GM21528 (cell line): Measurements from ENCODE around the gene STXBP2.

Experiments used
- ATAC-seq: cut with Tn5 transposase; IDR thresholded peaks from one replicate; pipeline ENCODE4 v1.9.1; 2021; ENCODE audit warnings: mild to moderate bottlenecking, moderate library complexity; ENCODE audit not compliant: unreplicated experiment, low FRiP score

STXBP2 gene

DNA sequence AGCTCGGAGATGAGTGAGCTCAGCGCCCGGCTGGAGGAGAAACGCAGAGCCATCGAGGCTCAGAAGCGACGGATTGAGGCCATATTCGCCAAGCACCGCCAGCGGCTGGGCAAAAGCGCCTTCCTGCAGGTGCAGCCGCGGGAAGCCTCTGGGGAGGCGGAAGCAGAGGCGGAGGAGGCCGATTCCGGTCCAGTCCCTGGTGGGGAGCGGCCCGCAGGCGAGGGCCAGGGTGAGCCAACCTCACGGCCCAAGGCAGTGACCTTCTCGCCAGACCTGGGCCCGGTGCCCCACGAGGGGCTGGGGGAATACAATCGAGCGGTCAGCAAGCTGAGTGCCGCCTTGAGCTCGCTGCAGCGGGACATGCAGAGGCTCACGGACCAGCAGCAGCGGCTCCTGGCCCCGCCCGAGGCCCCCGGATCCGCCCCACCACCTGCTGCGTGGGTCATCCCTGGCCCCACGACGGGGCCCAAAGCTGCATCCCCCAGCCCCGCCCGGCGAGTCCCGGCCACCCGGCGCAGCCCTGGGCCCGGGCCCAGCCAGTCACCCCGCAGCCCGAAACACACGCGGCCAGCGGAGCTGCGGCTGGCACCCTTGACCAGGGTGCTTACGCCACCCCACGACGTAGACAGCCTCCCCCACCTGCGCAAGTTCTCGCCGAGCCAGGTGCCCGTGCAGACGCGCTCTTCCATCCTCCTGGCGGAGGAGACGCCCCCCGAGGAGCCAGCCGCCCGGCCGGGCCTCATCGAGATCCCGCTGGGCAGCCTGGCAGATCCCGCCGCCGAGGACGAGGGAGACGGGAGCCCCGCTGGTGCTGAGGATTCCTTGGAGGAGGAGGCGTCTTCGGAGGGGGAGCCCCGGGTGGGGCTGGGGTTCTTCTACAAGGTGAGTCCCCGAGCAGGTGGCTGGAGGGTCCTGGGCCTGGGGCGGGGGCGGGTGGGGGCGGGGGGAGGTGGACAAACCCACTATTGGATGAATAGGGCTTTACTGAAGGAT, 24.3 kb upstream of the STXBP2 start:
- ATAC-seq, result no peak

DNA sequence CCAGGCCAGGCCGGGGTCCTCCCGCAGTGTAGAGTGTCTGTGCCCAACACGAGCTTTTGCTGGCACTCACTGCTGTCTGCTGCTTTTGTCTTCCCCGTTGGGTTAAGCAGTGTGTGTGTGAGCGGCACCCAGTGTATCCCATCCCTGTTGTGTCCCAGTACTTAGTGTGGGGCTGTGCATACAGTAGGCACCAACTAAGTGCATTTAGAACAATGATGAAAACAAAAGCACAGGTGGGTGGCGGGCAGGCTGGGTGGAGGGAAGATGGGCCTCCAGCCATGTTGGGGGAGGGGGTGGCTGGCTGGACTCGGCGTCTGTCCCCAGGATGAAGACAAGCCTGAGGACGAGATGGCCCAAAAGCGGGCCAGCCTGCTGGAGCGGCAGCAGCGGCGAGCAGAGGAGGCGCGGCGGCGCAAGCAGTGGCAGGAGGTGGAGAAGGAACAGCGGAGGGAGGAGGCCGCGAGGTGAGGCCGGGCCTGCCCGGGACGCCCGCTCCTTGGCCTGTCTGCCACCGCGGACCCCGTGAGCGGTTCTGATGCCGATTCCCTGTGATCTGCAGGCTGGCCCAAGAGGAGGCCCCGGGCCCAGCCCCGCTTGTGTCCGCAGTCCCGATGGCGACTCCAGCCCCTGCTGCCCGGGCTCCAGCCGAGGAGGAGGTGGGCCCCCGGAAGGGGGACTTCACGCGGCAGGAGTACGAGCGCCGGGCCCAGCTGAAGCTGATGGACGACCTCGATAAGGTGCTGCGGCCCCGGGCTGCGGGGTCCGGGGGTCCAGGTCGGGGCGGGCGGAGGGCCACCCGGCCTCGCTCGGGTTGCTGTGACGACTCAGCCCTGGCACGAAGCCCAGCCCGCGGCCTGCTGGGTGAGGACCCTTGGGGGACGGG, 21.8 kb upstream of the STXBP2 start:
- ATAC-seq, result no peak

DNA sequence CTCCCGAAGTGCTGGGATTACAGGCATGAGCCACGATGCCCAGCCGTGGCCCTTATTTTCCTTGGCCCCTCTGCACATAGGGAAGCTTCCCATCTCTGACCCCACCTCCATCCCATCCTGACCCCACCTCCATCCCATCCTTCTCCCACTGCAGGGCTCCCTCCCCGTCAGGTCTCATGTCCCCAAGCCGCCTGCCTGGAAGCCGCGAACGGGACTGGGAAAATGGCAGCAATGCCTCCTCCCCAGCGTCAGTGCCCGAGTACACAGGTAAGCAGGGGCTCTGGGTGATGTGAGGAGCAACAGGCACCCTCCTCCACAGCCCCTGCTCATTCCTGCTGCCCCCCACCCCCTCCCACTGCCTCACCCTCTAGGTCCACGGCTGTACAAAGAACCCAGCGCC, 19.7 kb upstream of the STXBP2 start:
- ATAC-seq, result no peak

DNA sequence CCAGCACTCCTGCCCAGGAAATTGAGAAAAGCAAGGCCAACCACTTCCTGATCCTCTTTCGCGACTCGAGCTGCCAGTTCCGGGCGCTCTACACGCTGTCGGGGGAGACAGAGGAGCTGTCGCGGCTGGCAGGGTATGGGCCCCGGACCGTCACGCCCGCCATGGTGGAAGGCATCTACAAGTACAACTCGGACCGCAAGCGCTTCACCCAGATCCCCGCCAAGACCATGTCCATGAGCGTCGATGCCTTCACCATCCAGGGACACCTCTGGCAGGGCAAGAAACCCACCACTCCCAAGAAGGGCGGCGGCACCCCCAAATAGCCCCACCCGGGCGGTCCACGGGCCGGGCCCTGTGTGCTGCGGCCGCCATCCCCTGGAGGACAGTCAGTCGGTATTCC, 19.2 kb upstream of the STXBP2 start:
- no peak for ATAC-seq

DNA sequence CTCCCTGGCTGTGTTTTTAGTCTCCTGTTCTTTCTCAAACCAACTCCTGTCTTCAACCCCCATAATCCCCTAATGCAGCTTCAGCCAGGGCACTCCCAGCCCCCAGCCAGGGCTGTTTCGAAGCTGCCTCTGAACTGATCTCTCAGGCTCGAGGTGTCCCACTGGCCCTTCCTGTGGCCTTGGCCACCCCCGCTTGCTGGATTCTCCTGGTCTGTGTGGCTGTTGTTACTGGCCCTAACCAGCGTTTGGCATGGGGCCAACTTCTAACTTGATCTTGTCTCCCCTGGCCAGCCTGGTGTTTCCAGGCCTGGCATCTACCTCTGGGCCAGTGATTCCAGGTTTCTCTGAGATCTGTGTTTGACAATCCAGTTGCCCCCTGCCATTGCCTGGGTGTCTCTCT, 18.6 kb upstream of the STXBP2 start:
- ATAC-seq, result no peak

DNA sequence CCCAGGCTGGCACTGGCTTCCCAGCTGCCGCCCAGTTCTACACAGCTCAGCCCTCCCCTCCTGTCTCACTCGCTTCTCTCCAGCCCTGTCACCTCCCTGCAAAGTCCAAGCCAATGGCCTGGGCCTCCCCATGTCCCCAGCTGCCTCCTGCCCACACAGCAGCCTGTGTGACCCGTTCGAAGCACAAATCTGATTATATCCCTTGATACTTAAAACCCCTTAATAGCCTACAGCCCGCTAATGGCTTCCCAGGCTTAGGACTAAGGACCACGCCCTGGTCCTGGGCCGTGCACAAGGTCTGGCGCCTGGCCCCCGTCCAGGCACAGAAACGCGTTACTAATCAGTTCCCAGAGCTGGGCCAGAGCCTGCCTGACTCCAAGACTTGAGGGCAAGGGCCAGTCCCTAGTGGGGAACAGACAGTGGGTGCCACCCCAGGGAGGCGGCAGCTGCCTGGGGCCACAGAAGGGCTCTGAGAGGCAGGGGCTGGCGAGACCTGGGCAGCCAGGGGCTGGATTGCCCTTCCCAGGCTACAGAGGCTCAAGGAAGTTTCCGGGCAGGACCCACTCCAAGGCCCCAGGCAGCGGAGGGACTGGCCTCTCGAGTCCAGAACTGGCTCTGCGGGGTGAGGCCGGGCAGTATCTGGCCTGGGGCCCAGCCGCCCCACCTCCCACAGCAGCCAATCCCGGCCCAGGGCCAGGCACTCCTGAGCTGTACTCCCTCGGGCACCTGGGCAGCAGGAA, 18.0 kb upstream of the STXBP2 start:
- ATAC-seq, result no peak

DNA sequence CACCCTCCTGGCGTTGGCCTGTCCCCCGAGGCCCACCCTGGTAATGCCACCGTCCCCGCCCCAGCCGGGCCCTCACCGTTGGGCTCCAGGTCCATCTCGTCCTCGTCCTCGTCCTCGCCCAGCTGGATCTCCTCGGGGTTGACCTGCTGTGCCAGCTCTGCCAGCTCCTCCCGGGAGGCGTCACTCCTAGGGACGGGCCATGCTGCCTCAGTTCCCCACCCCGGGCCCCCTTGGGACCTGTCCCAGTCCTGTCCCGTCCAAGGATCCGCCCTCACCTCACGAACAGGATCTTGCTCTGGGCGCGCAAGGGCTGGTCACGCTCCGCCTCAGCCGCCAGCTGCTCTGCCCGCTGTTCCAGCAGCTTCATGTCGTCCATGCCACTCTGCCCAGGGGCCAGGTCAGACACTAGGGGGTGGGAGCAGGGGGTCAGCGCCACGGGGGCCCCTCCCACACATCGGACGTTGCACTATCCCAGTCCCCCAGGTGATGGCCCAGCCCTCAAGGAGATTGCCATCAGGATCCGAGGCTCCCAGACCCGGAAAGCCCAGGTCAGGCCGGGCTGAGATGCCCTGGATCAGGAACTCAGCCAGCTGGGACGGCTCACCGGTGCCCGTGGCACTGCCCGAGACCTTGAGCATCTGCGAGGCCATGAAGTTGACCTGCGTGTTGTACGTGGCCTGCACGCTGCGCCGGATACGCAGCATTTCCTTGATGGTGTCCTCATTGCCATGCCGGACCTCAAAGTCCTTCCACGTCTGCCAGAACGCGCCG, 17.1 kb upstream of the STXBP2 start:
- no peak for ATAC-seq

DNA sequence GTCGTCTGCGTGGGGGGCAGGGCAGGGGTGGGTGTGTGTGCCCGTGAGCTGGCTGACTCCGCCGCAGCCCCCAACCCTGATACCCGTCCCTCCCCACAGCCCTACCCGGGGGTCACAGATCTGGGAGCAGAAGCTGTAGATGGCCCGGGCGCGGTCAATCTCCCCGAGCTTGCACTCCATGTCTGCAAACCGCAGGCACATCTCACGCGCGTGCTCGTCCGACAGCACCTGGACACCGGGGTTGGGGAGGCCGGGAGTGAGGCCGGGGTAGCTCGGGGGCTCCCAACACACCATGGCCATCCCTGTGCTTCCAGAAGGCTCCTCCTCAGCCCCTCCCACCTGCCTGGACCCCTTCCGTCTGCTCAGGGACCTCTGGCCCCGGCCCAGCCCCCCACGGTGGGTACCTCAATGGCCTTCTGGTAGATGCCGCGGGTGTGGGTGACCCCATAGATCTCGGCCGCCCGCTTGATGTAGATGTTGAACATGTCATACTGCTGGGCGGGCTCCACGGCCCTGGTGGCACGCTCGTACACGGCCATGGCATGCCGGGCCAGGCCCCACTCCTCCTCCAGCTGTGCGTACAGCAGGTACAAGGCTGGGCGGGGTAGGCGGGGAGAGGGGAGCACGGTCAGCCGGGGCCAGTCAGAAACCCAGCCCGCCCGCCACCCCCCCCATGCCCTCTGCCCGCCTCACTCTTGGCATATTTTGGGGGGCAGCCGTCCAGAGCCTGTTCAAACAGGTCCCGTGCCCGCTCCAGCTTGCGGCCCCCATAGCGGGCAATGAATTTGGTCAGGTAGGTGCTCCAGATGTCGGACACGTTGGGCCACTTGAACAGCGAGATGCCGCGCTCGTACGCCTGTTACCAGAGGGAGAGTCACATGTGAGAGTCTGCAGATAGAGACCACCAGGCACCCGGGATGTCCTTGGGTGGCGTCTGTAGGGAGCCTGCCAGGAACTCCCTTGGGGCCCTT, 16.2 kb upstream of the STXBP2 start:
- no peak for ATAC-seq

DNA sequence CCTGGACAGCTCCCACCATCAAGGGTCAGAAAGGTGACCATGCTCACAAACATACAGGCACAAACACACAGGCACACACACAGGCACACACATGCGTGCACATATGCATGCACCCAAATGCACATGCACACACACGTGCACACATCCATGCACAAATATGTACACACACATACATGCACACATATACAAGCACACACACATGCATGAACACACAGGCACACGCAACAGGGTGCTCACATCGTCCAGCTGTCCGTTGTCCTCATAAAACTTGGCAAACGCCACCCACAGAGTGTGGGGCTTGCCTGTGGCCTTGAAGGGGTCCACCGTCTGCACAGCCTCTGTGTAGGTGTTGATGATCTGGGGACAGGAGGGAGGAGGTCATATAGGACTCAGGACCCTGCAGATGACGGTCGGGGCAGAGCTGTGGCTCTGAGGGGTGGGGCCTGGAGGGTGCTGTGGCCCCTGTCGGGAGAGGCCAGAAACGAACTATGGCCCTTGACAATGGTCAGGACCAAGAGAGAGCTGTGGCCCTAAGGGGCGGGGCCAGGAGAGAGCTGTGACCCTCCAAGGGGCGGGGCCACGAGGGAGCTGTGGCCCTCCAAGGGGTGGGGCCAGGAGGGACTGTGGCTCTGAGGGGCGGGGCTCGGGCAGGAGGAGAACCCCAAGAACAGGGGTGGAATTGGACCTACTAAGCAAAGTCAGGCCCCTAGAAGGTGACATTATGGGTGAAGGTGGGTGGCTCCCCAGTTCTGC, 13.8 kb upstream of the STXBP2 start:
- no peak for ATAC-seq

DNA sequence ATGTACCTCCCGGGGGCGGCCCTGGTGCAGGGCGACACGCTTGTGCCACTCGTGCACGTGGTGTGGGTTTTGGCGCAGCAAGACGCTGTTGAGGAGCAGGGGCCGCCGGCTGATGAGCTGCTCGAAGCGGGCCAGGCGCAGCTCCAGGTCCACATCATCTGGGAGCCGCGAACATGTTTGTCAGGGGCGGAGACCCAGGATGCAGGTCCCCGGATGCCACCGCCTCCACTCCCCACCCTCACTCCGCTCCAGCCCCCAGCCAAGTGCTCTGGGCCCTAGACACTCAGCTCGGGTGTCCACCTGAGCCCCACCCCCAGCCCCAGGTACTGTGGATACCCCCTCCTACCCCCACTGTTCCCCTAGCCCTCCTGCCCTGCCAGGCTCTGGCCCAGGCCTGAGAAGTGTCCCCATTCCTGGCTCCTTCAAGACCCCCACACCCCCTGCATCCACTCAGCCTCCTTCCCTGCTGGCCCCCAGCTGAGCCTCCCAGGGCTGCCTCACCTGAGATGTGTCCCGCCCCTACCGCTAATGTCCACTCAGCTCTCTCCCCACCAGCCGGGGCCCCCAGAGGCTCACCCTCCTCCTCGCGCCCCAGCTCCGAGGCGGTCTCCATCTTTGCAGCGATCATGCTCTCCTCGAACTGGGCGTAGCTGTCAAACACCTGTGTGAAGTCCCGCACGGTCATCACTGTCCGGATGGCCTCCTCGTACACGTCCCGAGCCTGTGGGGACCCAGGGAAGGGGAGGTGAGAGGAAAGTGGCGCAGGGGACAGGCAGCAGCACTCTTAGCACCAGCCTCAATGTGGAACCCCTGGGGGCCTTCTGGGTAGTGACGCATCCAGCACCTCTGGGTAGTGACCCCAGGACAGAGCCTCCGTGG, 12.9 kb upstream of the STXBP2 start:
- ATAC-seq, result no peak

DNA sequence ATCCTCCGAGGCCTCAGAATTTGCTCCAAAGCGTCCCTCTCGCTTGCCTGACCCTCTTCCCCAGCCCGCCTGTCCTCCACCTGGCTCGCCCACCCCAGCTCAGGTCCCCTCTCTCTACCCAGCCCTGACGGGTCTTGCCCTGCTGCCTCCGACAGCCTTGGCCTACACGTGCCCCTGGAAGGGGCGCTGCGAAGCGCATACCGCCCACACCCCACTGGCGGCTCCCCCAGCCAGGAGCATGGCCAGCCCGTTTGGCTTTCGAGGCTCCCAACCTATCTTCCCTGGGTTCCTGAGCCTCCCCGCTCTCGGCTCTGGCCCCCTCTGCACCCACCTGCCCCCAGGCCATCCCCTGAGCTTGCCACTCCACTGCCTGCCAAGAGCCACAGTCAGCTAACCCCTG, 12.1 kb upstream of the STXBP2 start:
- ATAC-seq, result no peak

DNA sequence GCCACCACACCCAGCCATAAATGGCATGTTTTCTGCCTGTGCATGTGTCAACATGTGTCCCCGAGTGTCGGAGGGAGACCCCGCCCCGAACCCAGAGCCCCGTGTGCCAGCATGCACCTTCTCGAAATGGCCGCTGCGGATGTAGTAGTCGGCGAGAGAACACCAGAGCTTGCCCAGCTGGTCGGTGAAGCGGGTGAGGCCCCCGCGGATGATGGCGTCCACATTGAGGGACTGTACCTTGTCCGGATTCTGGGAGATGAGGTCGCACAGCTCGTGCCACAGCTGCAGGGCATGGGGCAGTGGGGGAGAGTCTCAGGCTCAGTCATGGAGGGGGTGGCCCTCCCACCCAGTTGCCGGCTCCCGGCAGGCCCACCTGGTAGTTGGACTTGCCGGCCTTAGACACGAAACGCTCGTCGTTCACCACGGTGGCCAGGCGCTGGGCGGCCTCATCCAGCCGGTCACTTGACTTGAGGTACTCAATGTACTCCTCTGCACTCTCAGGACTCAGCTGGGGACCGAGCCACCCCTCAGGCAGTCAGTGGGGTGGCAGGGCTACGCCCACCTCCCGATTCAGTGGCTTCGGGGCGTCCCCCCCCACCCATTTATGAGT, 11.0 kb upstream of the STXBP2 start:
- ATAC-seq, result no peak

DNA sequence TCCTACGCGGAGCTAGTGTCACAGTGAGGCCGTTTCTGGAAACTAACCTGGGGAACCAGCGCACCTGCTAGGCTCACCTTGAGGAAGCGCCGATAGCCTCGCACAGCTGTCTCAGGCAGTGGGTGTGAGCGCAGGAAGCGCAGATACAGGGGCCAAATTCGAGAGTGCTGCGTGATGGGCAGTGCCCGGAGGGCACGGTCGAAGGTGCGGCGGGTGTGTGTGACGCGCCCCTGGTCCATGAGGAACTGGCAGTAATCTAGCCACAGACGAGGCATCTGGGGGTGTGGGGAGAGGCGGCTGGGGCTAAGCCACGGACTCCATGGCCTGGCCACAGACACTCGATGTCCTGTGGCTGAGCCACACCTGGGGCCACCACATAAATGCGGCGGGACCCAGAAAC, 9.7 kb upstream of the STXBP2 start:
- ATAC-seq, result no peak

DNA sequence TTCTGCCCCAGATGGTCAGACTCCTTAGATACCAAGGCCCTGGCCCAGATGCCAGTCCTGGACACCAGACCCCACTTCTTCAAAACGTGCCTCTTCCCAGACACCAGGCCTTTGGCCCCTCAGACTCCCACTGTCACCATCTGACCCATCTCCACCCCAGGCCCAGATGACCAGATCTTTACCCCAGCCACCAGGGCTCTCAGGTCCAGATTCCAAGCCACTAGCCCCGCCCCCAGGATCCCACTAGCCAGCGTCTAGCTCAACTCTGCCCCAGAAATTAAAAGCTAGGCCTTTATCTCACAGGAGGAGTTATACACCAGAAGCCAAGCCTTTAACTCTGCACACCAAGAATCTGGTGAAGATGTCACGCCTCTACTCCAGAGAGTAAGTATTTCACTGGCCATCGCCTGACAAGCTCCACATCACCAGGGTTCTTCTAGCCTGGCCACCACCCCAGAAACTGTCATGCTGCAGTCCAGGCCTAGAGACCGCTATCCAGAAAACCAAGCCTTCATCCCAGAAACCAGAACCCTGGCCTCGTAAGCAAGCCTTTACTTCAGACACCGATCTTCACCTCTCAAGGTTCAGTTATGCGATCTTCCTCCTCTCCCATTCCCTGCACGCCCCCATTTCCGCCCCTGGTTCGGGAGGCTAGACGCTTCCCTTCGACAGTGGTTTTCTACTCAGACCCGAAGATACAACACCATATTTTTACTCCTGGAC, 8.2 kb upstream of the STXBP2 start:
- ATAC-seq, result no peak

DNA sequence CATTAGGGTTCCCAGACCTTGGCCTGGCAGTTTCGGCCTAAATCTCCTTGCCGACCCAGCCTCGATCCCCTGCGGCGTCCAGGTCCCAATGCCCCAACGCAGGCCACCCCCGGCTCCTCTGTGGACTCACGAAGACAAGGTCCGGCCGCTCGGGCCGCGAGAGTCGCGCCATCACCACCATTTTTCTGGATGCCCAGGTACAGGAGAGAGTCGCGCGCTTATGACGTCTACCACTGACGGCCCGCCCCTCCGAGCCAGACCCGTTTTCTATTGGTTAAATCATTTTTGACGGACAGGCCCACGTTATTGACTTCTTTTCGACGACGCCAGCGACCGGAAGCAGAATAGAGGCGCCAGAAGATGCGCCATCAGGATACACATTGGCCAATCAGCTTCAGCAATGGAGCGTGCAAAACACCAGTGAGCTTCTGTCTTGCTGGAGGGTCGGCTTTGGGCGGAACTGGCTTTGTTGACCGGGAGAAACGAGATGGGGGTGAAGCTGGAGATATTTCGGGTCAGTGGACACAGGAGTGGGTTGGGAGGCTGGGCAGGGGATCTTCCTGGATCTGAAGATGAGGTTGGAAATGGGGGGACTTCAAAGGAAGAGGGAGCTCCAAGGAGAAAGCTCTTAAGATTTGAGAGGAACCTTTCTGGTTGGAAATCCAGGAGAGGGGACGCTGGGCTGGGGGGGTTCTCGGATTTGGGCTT, 7.4 kb upstream of the STXBP2 start, which contains the start of the genes PET100 and XAB2:
Gene PET100, plus strand, starts transcription at position 447 of the 708 bp plus-strand sequence. Its CDS starts 41 bp downstream, at position 488.
Gene XAB2, minus strand, starts transcription at position 199 of the 708 bp plus-strand sequence. Its CDS starts 18 bp downstream, at position 181.
- peak; percentile 68 for ATAC-seq
